ENCODE measurements around the gene TAMM41.

DNA sequence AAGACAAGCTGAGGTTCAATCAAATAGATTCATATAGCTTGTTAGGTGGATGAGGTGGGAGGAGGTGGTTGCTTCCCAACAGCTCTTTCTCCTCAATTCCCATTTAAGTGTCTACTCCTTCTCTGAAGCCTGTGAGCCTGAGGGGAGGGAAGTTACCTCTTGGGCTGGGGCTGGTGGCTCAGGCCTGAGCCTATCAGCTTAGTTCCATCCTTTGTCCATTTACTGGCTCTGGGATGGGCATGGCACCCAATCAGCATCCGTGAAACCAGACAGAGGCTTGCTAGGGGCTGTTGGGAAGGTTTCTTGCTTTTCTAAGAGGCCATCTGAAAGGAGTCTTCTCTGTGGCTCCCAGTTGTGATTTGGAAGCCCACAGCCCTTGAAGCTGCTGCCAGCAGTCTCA, 57.3 kb downstream of the TAMM41 start:
- TF ChIP-seq, protein P1, sequence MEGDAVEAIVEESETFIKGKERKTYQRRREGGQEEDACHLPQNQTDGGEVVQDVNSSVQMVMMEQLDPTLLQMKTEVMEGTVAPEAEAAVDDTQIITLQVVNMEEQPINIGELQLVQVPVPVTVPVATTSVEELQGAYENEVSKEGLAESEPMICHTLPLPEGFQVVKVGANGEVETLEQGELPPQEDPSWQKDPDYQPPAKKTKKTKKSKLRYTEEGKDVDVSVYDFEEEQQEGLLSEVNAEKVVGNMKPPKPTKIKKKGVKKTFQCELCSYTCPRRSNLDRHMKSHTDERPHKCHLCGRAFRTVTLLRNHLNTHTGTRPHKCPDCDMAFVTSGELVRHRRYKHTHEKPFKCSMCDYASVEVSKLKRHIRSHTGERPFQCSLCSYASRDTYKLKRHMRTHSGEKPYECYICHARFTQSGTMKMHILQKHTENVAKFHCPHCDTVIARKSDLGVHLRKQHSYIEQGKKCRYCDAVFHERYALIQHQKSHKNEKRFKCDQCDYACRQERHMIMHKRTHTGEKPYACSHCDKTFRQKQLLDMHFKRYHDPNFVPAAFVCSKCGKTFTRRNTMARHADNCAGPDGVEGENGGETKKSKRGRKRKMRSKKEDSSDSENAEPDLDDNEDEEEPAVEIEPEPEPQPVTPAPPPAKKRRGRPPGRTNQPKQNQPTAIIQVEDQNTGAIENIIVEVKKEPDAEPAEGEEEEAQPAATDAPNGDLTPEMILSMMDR (IDR thresholded peaks at IDR 0.05) = no peak
- no peak for TF ChIP-seq ZFX (IDR thresholded peaks at IDR 0.05; ENCODE audit: borderline replicate concordance)
